Activated CD8-positive, alpha-beta T cell treated with anti-CD3 and anti-CD28 coated beads for 36 hours (primary cell): ENCODE results near the gene ADH7. TPM values are rescaled to one million over a fixed set of nuclear protein-coding genes. Genes with fewer than 3 reads are reported as not detected.
"Not testable (repeated sequence)": the region's sequence is repeated elsewhere in the genome, so short reads cannot be mapped to it uniquely, and the experiment has no call there.

Experiments used
- ATAC-seq: fragments of 200-7000 bp; cut with Tn5 transposase; one replicate; pipeline ENCODE4 v1.10.0; 2021; ENCODE audit warnings: mild to moderate bottlenecking, moderate library complexity
- CTCF ChIA-PET: fragments of 350-600 bp; sonication (Branson Sonifier 250); formaldehyde crosslinking; loops from one replicate; lab custom pipeline; 2021; ENCODE audit warnings: antibody characterized with exemption; lab: Charles Lee
- POLR2A ChIA-PET: fragments of 350-600 bp; sonication (Branson Sonifier 250); formaldehyde crosslinking; loops from one replicate; lab custom pipeline; 2021; ENCODE audit warnings: antibody characterized with exemption; lab: Charles Lee
- DNase-seq: peaks from one replicate; pipeline ENCODE4 v3.0.0-alpha.2; 2020
- H3K27ac Mint-ChIP-seq: one replicate; pipeline ENCODE4 v1.8.0; 2021; ENCODE audit warnings: mild to moderate bottlenecking, mixed read lengths
- H3K27me3 Mint-ChIP-seq: one replicate; pipeline ENCODE4 v1.8.0; 2021; ENCODE audit warnings: mixed read lengths
- H3K36me3 Mint-ChIP-seq: one replicate; pipeline ENCODE4 v1.8.0; 2021; ENCODE audit warnings: low read depth, mixed read lengths
- H3K4me1 Mint-ChIP-seq: one replicate; pipeline ENCODE4 v1.8.0; 2021; ENCODE audit warnings: low read depth, mixed read lengths
- H3K4me3 Mint-ChIP-seq: one replicate; pipeline ENCODE4 v1.8.0; 2021; ENCODE audit warnings: mild to moderate bottlenecking, moderate library complexity, mixed read lengths
- H3K9me3 Mint-ChIP-seq: one replicate; pipeline ENCODE4 v1.8.0; 2021; ENCODE audit warnings: mixed read lengths
- CTCF ChIP-seq: fragments of 200-600 bp; IDR thresholded peaks from one replicate; pipeline ENCODE4 v1.8.0; 2022; ENCODE audit warnings: antibody characterized with exemption, mild to moderate bottlenecking
- intact Hi-C: fragments of 100-400 bp; cut with micrococcal nuclease; formaldehyde crosslinking; loops from one replicate; pipeline ENCODE4 v1.10.0; 2022
- total RNA-seq, 2 experiments: library from RNA; stranded (reverse); gene quantifications; one replicate each; pipeline ENCODE4 v1.2.3, GENCODE V29; 2021

The ADH7 gene
- total RNA-seq, 2 experiments from 2014 or later = not detected

DNA sequence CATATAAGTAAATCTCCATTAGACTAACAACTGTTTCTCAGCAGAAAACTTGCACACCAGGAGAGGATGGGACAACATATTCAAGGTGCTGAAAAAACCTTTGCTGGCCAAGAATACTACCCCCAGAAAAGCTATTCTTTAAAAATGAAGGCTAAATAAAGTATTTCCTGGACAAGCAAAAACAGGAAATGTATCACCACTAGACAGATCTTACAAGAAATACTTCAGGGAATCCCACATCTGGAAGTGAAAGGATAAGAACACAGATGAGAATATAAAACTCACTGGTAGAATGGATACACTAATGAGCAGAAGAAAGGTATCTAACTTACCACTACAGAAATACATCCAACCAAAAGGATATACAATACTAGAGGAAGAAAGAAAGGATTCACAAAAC lies 55.6 kb downstream of the ADH7 start:
- H3K4me3 Mint-ChIP-seq = no peak overlapping the region
- CTCF ChIA-PET = interaction anchor here (1.1 kb wide), 1 partner anchor 26 kb away, joined by 5 read pairs; no protein-coding TSS in a partner anchor
- H3K4me1 Mint-ChIP-seq = no peaks in the 10 kb centered on the region
- ATAC-seq (no peak), DNase-seq (no peak)
- H3K27ac Mint-ChIP-seq = no peak overlapping the region
- intact Hi-C loops = no loop called here
- POLR2A ChIA-PET = no interaction called here
- H3K9me3 Mint-ChIP-seq = peaks cover 10% of the 10 kb centered on the region
- H3K27me3 Mint-ChIP-seq = peaks cover 12% of the 10 kb centered on the region
- no peak for TF ChIP-seq CTCF
- H3K36me3 Mint-ChIP-seq = no peaks in the 10 kb centered on the region

GRCh38 chr4:99378876-99379275 lies 56.3 kb downstream of the ADH7 start:
- ATAC-seq = no peak
- no peak for TF ChIP-seq CTCF

DNA sequence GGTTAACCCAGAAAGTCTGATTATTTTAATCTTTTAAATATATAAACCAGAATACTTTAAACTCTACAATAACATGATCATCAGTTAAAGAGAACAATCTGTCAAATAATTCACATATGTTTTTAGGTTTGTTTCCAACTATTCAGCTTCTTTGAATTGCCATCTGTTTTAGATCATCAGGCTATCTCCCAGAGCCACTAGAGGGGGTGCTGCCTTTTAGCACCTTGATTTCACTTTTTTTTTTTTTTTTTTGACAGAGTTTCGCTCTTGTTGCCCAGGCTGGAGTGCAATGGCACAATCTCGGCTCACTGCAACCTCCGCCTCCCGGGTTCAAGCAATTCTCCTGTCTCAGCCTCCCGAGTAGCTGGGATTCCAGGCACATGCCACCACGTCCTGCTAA lies 57.8 kb downstream of the ADH7 start:
- CTCF ChIA-PET = interaction anchor here (1.0 to 1.2 kb wide), 2 partner anchors 19 to 30 kb away, joined by 3 to 4 read pairs; no protein-coding TSS in a partner anchor
- H3K27ac Mint-ChIP-seq, POLR2A ChIA-PET, H3K4me3 Mint-ChIP-seq, ATAC-seq, intact Hi-C loops, H3K36me3 Mint-ChIP-seq, H3K4me1 Mint-ChIP-seq: not testable (repeated sequence)
- Mint-ChIP-seq H3K27me3 (peaks cover 12% of the 10 kb centered on the region), H3K9me3 (peaks cover 15% of the 10 kb centered on the region)
- peak; percentile 13 for DNase-seq

More at GRCh38 chr4:99378876-99379275, 56.3 kb downstream of the ADH7 start:
- no peaks in the 10 kb centered on the region for H3K36me3 Mint-ChIP-seq
- H3K4me1 Mint-ChIP-seq = no peaks in the 10 kb centered on the region
- no peak overlapping the region for H3K4me3 Mint-ChIP-seq
- intact Hi-C loops = no loop called here
- ChIA-PET POLR2A (no interaction called here), CTCF (interaction anchor here (1.1 kb wide), 1 partner anchor 26 kb away, joined by 5 read pairs; no protein-coding TSS in a partner anchor)
- no peak overlapping the region for H3K27ac Mint-ChIP-seq
- H3K9me3 Mint-ChIP-seq = peaks cover 11% of the 10 kb centered on the region
- DNase-seq = no peak
- H3K27me3 Mint-ChIP-seq = peaks cover 12% of the 10 kb centered on the region

DNA sequence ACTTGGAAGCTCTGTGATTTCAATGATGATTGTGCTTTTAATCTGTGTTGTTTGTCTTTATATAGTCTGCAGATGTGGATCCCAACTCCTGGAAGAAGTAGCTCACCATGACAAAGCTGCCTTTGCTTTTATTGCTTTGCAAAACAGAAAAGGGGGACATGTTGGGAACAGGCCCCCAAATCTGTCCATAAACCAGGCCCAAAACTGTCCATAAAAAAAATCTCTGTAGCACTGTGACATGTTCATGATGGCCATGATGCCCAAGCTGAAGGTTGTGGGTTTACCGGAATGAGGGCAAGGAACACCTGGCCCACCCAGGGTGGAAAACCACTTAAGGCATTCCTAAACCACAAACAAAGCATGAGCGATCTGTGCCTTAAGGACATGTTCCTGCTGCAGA lies 62.7 kb downstream of the ADH7 start:
- POLR2A ChIA-PET, intact Hi-C loops, H3K36me3 Mint-ChIP-seq, DNase-seq, H3K4me1 Mint-ChIP-seq, H3K4me3 Mint-ChIP-seq, H3K27ac Mint-ChIP-seq, CTCF ChIA-PET, ATAC-seq: not testable (repeated sequence)
- peaks cover 18% of the 10 kb centered on the region for H3K27me3 Mint-ChIP-seq
- peaks cover 19% of the 10 kb centered on the region for H3K9me3 Mint-ChIP-seq

DNA sequence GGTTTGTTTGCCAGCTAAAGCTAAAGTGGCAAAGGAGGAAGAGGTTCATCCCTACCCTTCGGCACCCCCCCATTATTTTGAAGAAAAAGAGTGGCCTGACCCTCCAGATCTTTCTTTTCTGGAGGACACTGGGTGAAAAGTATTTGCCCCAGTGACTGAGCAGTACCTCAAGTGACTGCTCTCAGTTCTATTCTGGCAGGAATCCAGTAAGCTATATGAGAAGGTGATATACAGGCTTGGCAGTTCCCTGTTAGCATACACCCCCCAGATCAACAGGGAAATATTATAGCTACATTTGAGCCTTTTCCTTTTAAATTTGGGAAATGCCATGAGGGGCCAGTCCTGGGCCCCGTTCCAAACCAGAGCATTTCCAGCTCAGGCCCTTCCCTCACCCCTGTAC lies 67.3 kb downstream of the ADH7 start:
- ATAC-seq, CTCF ChIA-PET, DNase-seq, H3K9me3 Mint-ChIP-seq, H3K36me3 Mint-ChIP-seq, H3K27ac Mint-ChIP-seq, H3K4me1 Mint-ChIP-seq, POLR2A ChIA-PET, intact Hi-C loops, H3K4me3 Mint-ChIP-seq: not testable (repeated sequence)
- peaks cover 10% of the 10 kb centered on the region for H3K27me3 Mint-ChIP-seq

GRCh38 chr4:99366491-99366890 lies 68.7 kb downstream of the ADH7 start:
- POLR2A ChIA-PET = no interaction called here
- no peak for DNase-seq
- no peak for ATAC-seq
- CTCF ChIA-PET = no interaction called here
- H3K36me3 Mint-ChIP-seq = no peaks in the 10 kb centered on the region
- peaks cover 10% of the 10 kb centered on the region for H3K27me3 Mint-ChIP-seq
- intact Hi-C loops = no loop called here
- TF ChIP-seq CTCF = no peak
- H3K9me3 Mint-ChIP-seq = no peaks in the 10 kb centered on the region
- H3K4me3 Mint-ChIP-seq = no peak overlapping the region
- H3K27ac Mint-ChIP-seq = no peak overlapping the region
- no peaks in the 10 kb centered on the region for H3K4me1 Mint-ChIP-seq
